Measurements from ENCODE around the gene MEOX1. TPM values are rescaled to one million over a fixed set of nuclear protein-coding genes. Genes with fewer than 3 reads are reported as not detected.

The MEOX1 gene
- total and polyA plus RNA-seq, 2 of the 13 experiments (the other 11 are each of a cell fraction or from before 2014, with no cell fraction given), result not detected

DNA sequence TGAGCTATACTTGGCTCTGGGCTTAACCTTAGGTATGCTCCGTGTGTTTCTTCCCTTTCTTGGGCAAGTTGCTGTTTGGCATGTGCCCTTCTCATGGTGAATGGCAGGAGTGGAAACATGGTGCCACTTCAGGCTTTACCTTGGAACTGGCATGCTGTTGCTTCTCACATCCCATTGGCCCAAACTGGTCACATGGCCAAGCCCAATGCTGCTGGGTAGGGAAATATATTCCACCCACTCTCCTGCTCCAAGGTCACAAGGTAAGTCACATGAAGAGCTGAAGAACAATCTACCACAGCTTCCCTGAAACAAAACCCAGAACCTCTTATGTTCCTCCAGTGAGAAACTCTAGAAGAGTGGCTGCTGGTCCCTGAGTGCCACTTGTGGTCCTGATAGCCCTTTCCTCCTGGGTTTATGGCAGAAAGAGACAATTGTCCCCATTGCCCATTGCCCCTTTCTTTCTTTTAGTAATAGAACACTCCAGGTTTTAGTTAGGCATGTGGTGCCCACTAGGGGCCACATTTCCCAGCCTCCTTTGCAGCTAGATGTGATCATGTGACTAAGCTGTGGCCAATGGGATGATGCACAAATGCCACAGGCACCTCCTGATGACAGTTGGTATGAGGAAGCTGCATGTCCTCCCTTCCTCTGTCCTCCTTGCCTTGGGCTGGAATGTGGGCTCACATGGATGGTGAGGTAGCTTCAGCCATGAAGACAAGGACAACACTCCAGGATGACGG lies 50.3 kb downstream of the MEOX1 start:
- in situ Hi-C loops (cut with HindIII; ENCODE audit: extremely low pct_ligation_motif_present, low pct_unique_long_range_greater_than_20kb) (no loop called here), intact Hi-C loops (cut with micrococcal nuclease; ENCODE audit: unreplicated experiment) (no loop called here)
- Histone ChIP-seq H3K9ac (ENCODE audit: insufficient read depth, low read depth, low read length) (no peak overlapping the region), H3K9me3 (ENCODE audit: low read length) (no peaks in the 10 kb centered on the region), H3K4me3 (replicated peaks in 1 of 3; ENCODE audit: insufficient read depth in 1 of 3, low read depth in 2 of 3, low read length in 3 of 3) (no peak overlapping the region), H4K20me1 (ENCODE audit: insufficient read depth, low read length) (no peaks in the 10 kb centered on the region), H2AFZ (ENCODE audit: low read length) (no peak overlapping the region), H3K27ac (ENCODE audit: extremely low read length, insufficient read depth, low read length) (no peak overlapping the region), H3K79me2 (ENCODE audit: insufficient read depth, low read length) (no peaks in the 10 kb centered on the region), H3K36me3 (replicated peaks in 1 of 2; ENCODE audit: control insufficient read depth in 1 of 2, insufficient read depth in 2 of 2, low read length in 2 of 2) (no peaks in the 10 kb centered on the region), H3K4me2 (ENCODE audit: low read depth, low read length) (no peak overlapping the region), H3K4me1 (ENCODE audit: insufficient read depth, low read length) (peaks cover 25% of the 10 kb centered on the region), H3K27me3 (ENCODE audit: control insufficient read depth in 1 of 2, insufficient read depth in 2 of 2, low read length in 2 of 2) (no peaks in the 10 kb centered on the region)
- ATAC-seq (no peak), FAIRE-seq (no peak), DNase-seq (ENCODE audit: low spot score) (no peak)
- no TSS peak for BruUV-seq (replicated peaks)
- WGBS (ENCODE audit: low lambda C conversion rate), result 93% methylated on average over 2 of the region's 2 CpGs
- ChIA-PET POLR2A (no interaction called here), CTCF (ENCODE audit: low intra/inter-chr PET ratio, low total read pairs) (no interaction called here)
- no peak for TF ChIP-seq TCF7 (IDR thresholded peaks at IDR 0.05; ENCODE audit: low read depth)
- TF ChIP-seq NFYC (CRISPR knock-in tag; IDR thresholded peaks at IDR 0.05), result peak; percentile 22; the same call in 1 of the 2 replicates
- TF ChIP-seq ZSCAN20 (CRISPR knock-in tag; IDR thresholded peaks at IDR 0.05; ENCODE audit: borderline replicate concordance), result no peak
- TF ChIP-seq, protein P1, sequence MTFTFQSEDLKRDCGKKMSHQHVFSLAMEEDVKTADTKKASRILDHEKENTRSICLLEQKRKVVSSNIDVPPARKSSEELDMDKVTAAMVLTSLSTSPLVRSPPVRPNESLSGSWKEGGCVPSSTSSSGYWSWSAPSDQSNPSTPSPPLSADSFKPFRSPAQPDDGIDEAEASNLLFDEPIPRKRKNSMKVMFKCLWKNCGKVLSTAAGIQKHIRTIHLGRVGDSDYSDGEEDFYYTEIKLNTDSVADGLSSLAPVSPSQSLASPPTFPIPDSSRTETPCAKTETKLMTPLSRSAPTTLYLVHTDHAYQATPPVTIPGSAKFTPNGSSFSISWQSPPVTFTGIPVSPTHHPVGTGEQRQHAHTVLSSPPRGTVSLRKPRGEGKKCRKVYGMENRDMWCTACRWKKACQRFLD (CRISPR knock-in tag; IDR thresholded peaks at IDR 0.05; ENCODE audit: borderline replicate concordance), result no peak
- TF ChIP-seq TEAD3 (CRISPR knock-in tag; optimal IDR thresholded peaks at IDR 0.05; ENCODE audit: borderline replicate concordance), result peak; percentile 48
- TF ChIP-seq SAFB2 (CRISPR knock-in tag; IDR thresholded peaks at IDR 0.05; ENCODE audit: borderline replicate concordance, low read depth), result no peak
- TF ChIP-seq NFE2L2 (IDR thresholded peaks at IDR 0.05; ENCODE audit: low read length), result no peak
- TF ChIP-seq, protein P2, sequence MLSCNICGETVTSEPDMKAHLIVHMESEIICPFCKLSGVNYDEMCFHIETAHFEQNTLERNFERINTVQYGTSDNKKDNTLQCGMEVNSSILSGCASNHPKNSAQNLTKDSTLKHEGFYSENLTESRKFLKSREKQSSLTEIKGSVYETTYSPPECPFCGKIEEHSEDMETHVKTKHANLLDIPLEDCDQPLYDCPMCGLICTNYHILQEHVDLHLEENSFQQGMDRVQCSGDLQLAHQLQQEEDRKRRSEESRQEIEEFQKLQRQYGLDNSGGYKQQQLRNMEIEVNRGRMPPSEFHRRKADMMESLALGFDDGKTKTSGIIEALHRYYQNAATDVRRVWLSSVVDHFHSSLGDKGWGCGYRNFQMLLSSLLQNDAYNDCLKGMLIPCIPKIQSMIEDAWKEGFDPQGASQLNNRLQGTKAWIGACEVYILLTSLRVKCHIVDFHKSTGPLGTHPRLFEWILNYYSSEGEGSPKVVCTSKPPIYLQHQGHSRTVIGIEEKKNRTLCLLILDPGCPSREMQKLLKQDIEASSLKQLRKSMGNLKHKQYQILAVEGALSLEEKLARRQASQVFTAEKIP (CRISPR knock-in tag; IDR thresholded peaks at IDR 0.05; ENCODE audit: borderline replicate concordance), result no peak
- TF ChIP-seq ZNF383 (CRISPR knock-in tag; IDR thresholded peaks at IDR 0.05; ENCODE audit: borderline replicate concordance), result no peak
- TF ChIP-seq ZNF713 (CRISPR knock-in tag; IDR thresholded peaks at IDR 0.05), result no peak
- no peak for TF ChIP-seq DNMT3B (CRISPR knock-in tag; conservative IDR thresholded peaks at IDR 0.05)
- TF ChIP-seq RARG (CRISPR knock-in tag; IDR thresholded peaks at IDR 0.05; ENCODE audit: low read depth), result no peak
- no peak for TF ChIP-seq AHR (CRISPR knock-in tag; IDR thresholded peaks at IDR 0.05)
- TF ChIP-seq RFXAP (CRISPR knock-in tag; IDR thresholded peaks at IDR 0.05; ENCODE audit: borderline replicate concordance), result no peak
- peak; percentile 72 for TF ChIP-seq ZNF143 (CRISPR knock-in tag; IDR thresholded peaks at IDR 0.05)
- 0 out of 2 replicates have a peak, but pooled peaks have one; percentile 21 for TF ChIP-seq HES4 (CRISPR knock-in tag; IDR thresholded peaks at IDR 0.05; ENCODE audit: borderline replicate concordance)
- no peak for TF ChIP-seq MAFG (CRISPR knock-in tag; IDR thresholded peaks at IDR 0.05)
